HEK293T (cell line): Measurements from ENCODE around the gene STARD5.
"Not testable (repeated sequence)": the region's sequence is repeated elsewhere in the genome, so short reads cannot be mapped to it uniquely, and the experiment has no call there.

ENCODE experiments used
- CTCF ChIA-PET: fragments of 350-600 bp; formaldehyde crosslinking; extraction: SDS; loops from one replicate; lab custom pipeline; 2021; ENCODE audit warnings: antibody characterized with exemption, inconsistent platforms; lab: Yijun Ruan, JAX
- POLR2A ChIA-PET: fragments of 350-600 bp; formaldehyde crosslinking; extraction: SDS; loops from one replicate; lab custom pipeline; 2020; ENCODE audit warnings: antibody characterized with exemption, inconsistent platforms; lab: Yijun Ruan, JAX
- DNase-seq: peaks from one replicate; pipeline ENCODE4 v3.0.0; 2012; ENCODE audit warnings: mixed read lengths; ENCODE audit errors: extremely low spot score
- ARNT ChIP-seq: fragments of 450-650 bp; IDR thresholded peaks from 2 replicates; pipeline ENCODE4 v1.6.1; 2017; ENCODE audit warnings: mild to moderate bottlenecking
- BHLHE40 ChIP-seq: fragments of 450-650 bp; IDR thresholded peaks from 2 replicates; pipeline ENCODE4 v1.6.1; 2016; ENCODE audit warnings: mild to moderate bottlenecking, moderate library complexity, borderline replicate concordance
- CTBP1 ChIP-seq: fragments of 450-650 bp; IDR thresholded peaks from 2 replicates; pipeline ENCODE4 v1.6.1; 2016; ENCODE audit warnings: borderline replicate concordance
- ELF4 ChIP-seq: fragments of 450-650 bp; IDR thresholded peaks from 2 replicates; pipeline ENCODE4 v1.6.1; 2017; ENCODE audit warnings: antibody characterized with exemption
- FOXA1 ChIP-seq: fragments of 450-650 bp; IDR thresholded peaks from 2 replicates; pipeline ENCODE4 v1.6.1; 2016; ENCODE audit warnings: mild to moderate bottlenecking
- FOXK2 ChIP-seq: fragments of 450-650 bp; IDR thresholded peaks from 2 replicates; pipeline ENCODE4 v1.6.1; 2016; ENCODE audit warnings: mild to moderate bottlenecking
- FOXM1 ChIP-seq: fragments of 450-650 bp; IDR thresholded peaks from 2 replicates; pipeline ENCODE4 v1.6.1; 2017; ENCODE audit warnings: mild to moderate bottlenecking, borderline replicate concordance
- HDGF ChIP-seq: fragments of 450-650 bp; IDR thresholded peaks from 2 replicates; pipeline ENCODE4 v1.6.1; 2017; ENCODE audit warnings: antibody characterized with exemption, borderline replicate concordance
- L3MBTL2 ChIP-seq: fragments of 450-650 bp; conservative IDR thresholded peaks from 2 replicates; pipeline ENCODE4 v1.6.1; 2016; ENCODE audit warnings: mild to moderate bottlenecking
- LEF1 ChIP-seq: fragments of 450-650 bp; IDR thresholded peaks from 2 replicates; pipeline ENCODE4 v1.6.1; 2017; ENCODE audit warnings: mild to moderate bottlenecking, borderline replicate concordance
- NFRKB ChIP-seq: fragments of 450-650 bp; IDR thresholded peaks from 2 replicates; pipeline ENCODE4 v1.6.1; 2016; ENCODE audit warnings: mild to moderate bottlenecking, moderate library complexity
- SP1 ChIP-seq: fragments of 450-650 bp; IDR thresholded peaks from 2 replicates; pipeline ENCODE4 v1.6.1; 2017
- SUZ12 ChIP-seq: fragments of 450-650 bp; IDR thresholded peaks from 2 replicates; pipeline ENCODE4 v1.6.1; 2016; ENCODE audit warnings: mild to moderate bottlenecking
- TARDBP ChIP-seq: fragments of 450-650 bp; IDR thresholded peaks from 2 replicates; pipeline ENCODE4 v1.6.1; 2016
- ZNF384 ChIP-seq: fragments of 450-650 bp; IDR thresholded peaks from 2 replicates; pipeline ENCODE4 v1.6.1; 2016
- TF ChIP-seq, protein P1 (sequence below): fragments of 450-650 bp; IDR thresholded peaks from 2 replicates; pipeline ENCODE4 v1.6.1; 2016

Gene STARD5

DNA sequence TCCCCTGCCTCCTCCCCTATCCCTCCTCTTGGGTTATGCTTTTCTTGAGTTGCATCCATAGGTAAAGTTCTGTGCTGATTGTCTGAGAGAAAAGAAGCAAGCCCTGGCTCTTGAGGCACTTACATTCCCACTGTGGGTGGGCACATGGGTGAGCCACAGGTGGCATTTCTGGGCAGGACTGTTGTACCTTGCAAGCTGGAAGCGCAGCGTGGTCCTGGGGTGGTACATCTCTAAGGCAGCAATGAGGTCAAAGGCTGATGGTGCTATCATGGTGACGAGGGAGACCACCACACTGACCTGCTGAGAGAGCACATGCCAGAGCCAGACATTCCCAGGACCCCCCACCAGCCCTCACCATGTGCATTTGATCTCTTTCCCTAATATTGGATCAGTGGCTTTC, 25.3 kb upstream of the STARD5 start:
- TF ChIP-seq BHLHE40 (no peak), SUZ12 (no peak), L3MBTL2 (no peak), TARDBP (no peak), FOXK2 (no peak), CTBP1 (no peak), FOXA1 (no peak), HDGF (no peak), LEF1 (no peak), FOXM1 (no peak), ZNF384 (no peak), SP1 (no peak), ELF4 (no peak), ARNT (no peak), NFRKB (no peak)
- TF ChIP-seq, protein P1, sequence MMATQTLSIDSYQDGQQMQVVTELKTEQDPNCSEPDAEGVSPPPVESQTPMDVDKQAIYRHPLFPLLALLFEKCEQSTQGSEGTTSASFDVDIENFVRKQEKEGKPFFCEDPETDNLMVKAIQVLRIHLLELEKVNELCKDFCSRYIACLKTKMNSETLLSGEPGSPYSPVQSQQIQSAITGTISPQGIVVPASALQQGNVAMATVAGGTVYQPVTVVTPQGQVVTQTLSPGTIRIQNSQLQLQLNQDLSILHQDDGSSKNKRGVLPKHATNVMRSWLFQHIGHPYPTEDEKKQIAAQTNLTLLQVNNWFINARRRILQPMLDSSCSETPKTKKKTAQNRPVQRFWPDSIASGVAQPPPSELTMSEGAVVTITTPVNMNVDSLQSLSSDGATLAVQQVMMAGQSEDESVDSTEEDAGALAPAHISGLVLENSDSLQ: no peak
- ChIA-PET POLR2A (no interaction called here), CTCF (interaction anchor here (0.6 kb wide), 1 partner anchor 372 kb away, joined by 4 read pairs; no protein-coding TSS in a partner anchor)

DNA sequence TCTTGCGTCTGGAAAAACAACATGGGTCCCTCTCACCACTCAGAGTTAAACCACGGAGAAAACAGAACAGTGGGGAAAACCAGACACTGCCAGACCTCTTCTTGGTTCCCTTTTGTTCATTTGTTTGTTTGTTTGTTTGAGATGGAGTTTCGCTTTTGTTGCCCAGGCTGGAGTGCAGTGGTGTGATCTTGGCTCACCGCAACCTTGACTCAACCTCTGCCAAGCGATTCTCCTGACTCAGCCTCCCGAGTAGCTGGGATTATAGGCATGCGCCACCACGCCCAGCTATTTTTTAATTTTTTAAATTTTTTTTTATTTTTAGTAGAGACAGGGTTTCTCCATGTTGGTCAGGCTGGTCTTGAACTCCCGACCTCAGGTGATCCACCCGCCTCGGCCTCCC, 24.8 kb upstream of the STARD5 start:
- POLR2A ChIA-PET, DNase-seq: not testable (repeated sequence)
- CTCF ChIA-PET: interaction anchor here (0.8 kb wide), 1 partner anchor 22 kb away, joined by 3 read pairs; no protein-coding TSS in a partner anchor

More for the DNA sequence above, 25.3 kb upstream of the STARD5 start:
- DNase-seq: no peak

DNA sequence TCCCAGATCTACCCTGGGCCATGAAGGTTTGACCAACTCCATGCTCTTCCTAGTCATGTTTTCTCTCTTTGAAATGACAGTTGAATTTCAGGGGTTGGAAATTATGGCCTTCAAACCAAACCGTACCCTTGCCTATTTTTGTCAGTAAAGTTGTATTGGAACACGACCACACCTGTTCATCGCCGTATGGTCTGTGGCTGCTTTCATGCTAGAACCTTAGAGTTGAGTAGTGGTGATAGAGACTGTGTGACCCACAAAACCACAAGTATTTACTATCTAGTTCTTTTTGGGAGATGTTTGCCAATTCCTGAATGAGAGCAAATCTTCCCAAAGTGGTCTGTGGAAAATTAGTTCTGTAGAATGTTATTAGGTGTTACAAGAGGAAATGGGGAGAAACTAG, 24.0 kb upstream of the STARD5 start:
- no peak for DNase-seq
- TF ChIP-seq SUZ12 (no peak), FOXA1 (no peak), SP1 (no peak), L3MBTL2 (no peak), FOXM1 (no peak)
- ChIA-PET POLR2A (no interaction called here), CTCF (no interaction called here)

DNA sequence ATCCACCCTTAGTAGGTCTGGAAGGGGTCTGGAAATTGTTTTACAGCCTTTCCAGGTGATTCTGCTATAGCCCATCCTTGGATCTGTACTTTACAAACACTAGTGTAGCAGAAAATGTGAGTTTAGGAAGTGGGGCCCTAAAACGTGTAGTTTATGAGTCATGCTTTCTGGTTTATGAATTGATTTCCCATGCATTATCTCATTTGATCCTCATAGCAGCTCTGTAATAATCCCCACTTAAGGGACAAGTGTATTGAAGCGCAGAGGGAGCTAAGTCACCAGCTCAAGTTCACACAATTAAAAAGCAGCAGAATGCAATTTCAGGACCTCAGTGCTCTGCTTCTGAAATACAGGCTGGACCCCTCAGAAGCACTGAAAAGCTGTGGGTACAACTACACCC, 22.7 kb upstream of the STARD5 start:
- CTCF ChIA-PET: no interaction called here

DNA sequence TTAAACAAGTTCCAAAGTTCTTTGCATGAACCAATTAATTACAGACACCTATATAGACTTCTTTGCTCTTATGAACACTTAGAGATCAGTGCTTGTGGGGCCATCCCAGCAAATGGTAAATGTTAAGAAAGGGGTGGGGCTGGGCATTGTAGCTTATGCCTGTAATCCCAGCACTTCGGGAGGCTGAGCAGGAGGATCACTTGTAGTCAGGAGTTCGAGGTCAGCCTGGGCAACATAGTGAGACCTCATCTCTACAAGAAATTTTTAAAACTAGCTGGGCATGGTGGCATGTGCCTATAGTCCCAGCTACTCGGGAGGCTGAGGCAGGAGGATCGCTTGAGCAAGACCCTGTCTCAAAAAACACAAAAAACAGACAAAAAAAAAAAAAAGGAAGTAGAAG, 19.4 kb upstream of the STARD5 start:
- TF ChIP-seq L3MBTL2 (no peak), CTBP1 (no peak), ELF4 (no peak), TARDBP (no peak), SUZ12 (no peak), FOXM1 (no peak), NFRKB (no peak), SP1 (no peak), ZNF384 (no peak), LEF1 (no peak), HDGF (no peak), FOXA1 (no peak), ARNT (no peak), FOXK2 (no peak), BHLHE40 (no peak)
- TF ChIP-seq, protein P1: no peak
- POLR2A ChIA-PET: no interaction called here
- no peak for DNase-seq
- CTCF ChIA-PET: no interaction called here

More for the DNA sequence above, 22.7 kb upstream of the STARD5 start:
- no peak for TF ChIP-seq TARDBP
- no peak for TF ChIP-seq ELF4
- TF ChIP-seq FOXM1: no peak
- TF ChIP-seq SUZ12: no peak
- no peak for TF ChIP-seq CTBP1
- TF ChIP-seq SP1: no peak
- TF ChIP-seq FOXA1: no peak
- POLR2A ChIA-PET: no interaction called here
- DNase-seq: no peak

DNA sequence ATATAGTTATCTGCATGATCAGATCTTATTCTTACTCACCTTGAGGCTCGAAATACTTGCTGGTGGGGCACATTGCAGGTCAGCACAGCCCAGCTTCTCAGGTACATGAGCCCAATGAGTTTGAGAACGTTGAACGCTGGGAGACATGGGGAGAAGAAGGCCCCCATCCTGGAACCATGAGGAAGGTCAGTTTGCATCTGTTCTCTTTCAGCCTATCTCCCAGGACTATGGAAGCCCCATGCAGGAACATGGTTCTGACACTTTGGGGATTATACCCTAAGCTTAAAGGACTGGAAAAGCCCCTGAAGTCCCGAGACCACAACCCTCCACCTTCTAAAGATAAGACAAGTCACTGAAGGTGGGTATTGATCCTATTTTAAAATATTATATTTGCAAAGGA, 17.4 kb upstream of the STARD5 start:
- TF ChIP-seq CTBP1 (no peak), BHLHE40 (no peak), ZNF384 (no peak), SUZ12 (no peak)
- ChIA-PET POLR2A (no interaction called here), CTCF (interaction anchor here (1.4 kb wide), 1 partner anchor 75 kb away, joined by 4 read pairs; no protein-coding TSS in a partner anchor)
- no peak for DNase-seq

DNA sequence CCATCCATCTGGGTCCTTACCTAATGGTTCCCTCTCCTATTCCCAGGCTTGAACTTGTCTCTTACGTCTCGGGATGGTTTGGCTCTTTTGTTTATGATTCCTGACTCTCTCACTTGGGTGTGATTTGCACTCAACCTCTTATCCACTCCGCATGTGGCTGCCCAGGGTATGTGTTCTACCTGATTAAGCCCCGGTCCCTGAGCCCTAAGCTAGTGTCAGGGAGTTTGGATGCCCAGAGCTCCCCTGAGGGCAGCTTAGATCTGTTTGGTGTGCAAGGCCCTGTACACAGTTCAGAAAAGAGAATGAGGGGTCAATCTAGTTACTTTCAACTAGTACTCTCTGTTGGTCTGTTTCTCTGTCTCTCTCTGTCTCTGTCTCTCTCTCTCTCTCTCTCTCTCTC, 15.9 kb upstream of the STARD5 start:
- ChIA-PET POLR2A (interaction anchor here (1.2 kb wide), 1 partner anchor 16 kb away, joined by 5 read pairs; the partner anchor contains the start of gene STARD5), CTCF (no interaction called here)
- TF ChIP-seq LEF1 (no peak), SP1 (no peak), FOXA1 (no peak), L3MBTL2 (no peak), FOXM1 (no peak), FOXK2 (no peak), ARNT (no peak), HDGF (no peak), CTBP1 (no peak)
- TF ChIP-seq, protein P1: no peak
- no peak for DNase-seq
